Measurements from ENCODE around the gene TMPRSS11E.
"Not testable (repeated sequence)": the region's sequence is repeated elsewhere in the genome, so short reads cannot be mapped to it uniquely, and the experiment has no call there.

The TMPRSS11E gene, protein sequence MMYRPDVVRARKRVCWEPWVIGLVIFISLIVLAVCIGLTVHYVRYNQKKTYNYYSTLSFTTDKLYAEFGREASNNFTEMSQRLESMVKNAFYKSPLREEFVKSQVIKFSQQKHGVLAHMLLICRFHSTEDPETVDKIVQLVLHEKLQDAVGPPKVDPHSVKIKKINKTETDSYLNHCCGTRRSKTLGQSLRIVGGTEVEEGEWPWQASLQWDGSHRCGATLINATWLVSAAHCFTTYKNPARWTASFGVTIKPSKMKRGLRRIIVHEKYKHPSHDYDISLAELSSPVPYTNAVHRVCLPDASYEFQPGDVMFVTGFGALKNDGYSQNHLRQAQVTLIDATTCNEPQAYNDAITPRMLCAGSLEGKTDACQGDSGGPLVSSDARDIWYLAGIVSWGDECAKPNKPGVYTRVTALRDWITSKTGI

DNA sequence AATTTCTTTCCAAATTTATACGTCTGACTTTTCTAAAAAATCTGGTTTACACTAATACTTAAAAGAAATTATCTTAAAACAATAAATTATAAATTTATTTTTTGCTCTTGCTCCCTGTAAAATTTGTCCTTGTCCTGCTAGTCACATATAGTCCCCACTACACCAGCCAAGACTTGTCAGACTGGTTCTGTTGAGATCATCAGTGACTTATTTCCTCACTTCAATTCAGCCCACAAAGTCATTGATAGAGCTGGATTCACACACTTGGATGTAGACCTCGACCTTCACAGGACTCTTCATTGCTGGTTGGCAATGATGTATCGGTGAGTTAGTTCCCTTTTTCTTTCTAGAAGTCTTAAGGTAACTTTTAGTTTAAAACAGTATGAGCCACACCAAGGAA is at the start of gene TMPRSS11E:
TSS of gene TMPRSS11E (plus strand) at position 263 of the 400 bp plus-strand sequence. CDS start at position 313, 50 bp downstream.
- DNase-seq (ENCODE audit: low read depth): no peak

DNA sequence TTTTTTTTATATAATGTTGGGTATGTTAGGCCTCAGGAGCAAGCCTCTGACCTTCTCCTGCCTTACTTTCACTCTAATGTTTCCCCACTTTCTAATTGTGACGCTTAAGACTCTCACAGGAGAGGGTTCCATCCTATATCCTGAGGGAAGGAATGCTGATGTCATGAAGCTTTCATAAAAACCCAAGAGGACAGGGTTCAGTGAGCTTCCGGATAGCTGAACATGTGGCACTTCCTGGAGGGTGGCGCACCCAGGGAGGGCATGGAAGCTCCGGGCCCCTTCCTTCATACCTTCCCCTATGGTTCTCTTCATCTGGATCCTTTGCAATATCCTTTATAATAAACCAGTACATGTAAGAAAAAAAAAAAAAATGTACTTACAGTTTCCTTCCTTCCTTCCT is 48.0 kb upstream of the TMPRSS11E start:
- no peak for DNase-seq (ENCODE audit: low read depth)

DNA sequence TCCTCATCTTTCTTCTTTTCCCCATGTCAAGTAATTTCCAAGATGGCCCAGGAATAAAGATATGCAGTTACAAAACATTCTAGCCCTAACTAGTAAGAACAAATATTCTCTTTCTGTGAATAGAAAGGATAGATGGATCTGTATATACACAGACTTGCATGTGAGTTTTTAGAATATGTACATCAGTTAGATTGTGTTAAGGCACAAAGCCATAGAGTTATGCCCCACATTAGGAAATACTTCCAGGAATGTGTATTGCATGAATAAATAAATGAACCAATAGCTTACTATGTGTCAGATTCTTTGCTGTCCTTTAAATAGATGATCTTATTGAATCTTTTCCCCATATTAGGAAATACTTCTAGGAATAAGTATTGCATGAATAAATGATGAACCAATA is 46.0 kb upstream of the TMPRSS11E start:
- peak; percentile 32 for DNase-seq (ENCODE audit: low read depth)

DNA sequence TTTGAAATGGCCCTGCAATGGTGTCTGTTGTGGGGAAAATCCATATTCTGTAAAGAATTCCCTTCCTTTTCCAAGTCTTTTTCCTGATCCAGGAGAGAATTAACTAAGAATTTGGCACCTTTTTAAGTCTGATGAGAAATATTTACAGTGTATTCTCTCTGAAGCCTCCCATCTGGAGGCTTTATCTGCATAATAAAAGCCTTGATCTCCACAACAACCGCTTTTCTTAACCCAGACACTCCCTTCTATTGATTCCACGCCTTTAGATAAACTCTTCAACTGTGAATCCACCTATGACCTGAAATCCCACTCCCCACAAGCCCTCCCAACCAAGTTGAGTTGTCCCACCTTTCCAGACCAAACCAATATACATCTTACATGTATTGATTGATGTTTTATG is 43.1 kb upstream of the TMPRSS11E start:
- no peak for DNase-seq (ENCODE audit: low read depth)

DNA sequence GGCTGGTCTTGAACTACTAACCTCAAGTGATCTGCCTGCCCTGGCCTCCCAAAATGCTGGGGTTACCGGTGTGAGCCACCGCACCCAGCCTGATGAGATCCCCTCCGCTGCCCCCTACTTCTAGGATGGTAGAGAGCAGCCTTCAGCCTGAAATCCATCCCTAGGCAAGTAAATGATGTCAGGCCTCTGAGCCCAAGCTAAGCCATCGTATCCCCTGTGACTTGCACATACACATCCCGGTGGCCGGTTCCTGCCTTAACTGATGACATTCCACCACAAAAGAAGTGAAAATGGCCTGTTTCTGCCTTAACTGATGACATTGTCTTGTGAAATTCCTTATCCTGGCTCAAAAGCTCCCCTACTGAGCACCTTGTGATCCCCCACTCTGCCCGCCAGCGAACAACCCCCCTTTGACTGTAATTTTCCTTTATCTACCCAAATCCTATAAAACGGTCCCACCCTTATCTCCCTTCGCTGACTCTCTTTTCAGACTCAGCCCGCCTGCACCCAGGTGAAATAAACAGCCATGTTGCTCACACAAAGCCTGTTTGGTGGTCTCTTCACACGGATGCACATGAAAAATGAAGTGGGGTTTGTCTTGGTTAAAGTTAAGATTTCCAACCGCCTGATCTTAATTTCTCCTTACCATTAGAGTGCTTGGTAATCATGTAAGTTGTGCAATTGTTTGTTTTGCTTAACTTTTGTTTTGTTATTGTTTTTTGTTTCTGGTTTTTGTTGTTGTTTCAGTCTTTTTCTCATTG is 41.4 kb upstream of the TMPRSS11E start:
- not testable (repeated sequence) for DNase-seq (ENCODE audit: low read depth)

DNA sequence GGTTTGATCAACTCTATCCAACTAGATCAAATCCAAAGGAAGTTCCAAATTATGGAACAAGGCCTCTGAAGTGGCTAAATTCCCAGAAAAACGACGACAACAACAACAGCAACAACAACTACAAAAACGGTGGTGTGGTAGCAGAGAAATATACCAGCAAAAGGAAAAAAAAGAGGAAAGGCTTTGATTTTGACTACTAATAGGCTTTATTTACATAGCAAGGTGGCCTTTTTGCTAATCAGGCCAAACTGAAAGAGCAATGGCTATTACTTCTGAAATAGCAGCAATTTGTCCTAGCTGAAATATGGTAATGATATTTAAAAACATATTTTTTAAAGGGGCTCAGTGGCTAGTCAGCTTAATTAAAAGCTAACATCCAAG is 40.8 kb upstream of the TMPRSS11E start:
- no peak for DNase-seq (ENCODE audit: low read depth)

DNA sequence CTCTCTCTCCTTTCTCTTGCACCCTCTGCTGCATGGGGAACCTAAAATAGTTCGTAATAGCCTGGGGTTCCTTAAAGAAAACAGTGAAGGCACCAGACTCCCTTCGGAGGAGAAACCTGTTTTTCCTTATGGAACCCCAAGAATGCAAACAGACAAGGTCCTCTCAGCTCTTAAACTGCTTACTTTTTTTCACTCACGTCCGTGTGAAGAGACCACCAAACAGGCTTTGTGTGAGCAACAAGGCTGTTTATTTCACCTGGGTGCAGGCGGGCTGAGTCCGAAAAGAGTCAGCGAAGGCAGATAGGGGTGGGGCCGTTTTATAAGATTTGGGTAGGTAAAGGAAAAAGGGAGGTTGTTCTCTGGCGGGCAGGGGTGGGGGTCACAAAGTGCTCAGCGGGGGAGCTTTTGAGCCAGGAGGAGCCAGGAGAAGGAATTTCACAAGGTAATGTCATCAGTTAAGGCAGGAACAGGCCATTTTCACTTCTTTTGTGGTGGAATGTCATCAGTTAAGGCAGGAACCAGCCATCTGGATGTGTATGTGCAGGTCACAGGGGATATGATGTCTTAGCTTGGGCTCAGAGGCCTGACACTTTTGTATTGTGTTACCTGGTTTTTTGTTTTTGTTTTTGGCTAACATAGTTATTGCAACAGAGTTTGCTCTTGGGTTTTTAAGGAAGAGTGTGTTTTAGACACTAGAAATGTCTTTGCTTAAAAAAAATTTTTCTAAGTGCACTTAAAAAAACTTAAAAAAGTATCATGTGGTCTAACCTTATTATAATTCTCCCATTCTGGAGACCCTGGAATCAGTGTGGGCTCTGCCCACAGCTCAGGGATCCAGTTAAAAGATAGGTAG is 40.0 kb upstream of the TMPRSS11E start:
- not testable (repeated sequence) for DNase-seq (ENCODE audit: low read depth)

DNA sequence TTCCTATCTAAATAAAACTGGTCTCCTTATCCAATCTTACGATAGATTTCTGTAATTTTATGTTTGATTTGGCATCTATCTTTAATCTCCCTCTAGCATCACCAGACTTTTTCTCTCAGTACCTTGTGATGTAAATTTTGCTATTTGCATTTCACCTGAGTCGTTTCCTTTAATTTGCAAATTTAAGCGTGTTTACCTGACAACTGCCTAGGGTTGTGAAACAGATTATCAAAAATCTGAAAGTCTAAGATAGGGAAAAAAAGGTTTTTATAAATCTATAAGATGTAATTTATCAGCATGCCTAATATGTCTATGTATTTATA is 39.4 kb upstream of the TMPRSS11E start:
- DNase-seq (ENCODE audit: low read depth): no peak

DNA sequence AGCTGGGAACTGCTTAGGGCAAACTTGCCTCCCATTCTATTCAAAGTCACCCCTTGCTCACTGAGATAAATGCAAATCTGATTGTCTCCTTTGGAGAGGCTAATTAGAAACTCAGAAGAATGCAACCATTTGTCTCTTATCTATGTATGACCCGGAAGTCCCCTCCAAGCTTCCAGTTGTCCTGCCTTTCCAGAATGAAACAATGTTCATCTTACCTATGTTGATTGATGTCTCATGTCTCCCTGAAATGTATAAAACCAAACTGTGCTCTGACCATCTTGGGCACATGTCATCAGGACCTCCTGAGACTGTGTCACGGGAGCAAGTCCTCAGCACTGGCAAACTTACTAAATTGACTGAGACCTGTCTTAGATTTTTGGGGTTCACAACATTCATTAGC is 37.1 kb upstream of the TMPRSS11E start:
- DNase-seq (ENCODE audit: low read depth): no peak

DNA sequence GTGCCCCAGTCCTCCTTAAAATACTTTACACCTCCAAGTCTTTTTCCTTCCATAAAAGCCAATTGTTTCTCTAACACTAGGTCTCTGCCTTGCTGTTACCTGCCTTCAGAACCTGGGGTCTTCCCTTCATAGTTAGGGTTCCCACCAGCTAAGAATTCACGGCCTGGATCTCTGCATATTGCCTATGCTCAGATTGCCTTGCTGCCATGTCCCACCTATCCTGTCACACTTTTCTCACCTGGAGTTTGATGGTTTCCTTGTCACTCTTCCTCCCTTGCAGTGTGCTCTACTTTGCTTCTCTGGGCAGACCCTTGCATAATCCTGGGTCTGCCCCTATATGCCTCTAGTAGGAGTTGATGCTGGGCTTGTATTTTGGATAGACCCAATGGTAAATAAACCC is 36.6 kb upstream of the TMPRSS11E start:
- DNase-seq (ENCODE audit: low read depth): no peak

DNA sequence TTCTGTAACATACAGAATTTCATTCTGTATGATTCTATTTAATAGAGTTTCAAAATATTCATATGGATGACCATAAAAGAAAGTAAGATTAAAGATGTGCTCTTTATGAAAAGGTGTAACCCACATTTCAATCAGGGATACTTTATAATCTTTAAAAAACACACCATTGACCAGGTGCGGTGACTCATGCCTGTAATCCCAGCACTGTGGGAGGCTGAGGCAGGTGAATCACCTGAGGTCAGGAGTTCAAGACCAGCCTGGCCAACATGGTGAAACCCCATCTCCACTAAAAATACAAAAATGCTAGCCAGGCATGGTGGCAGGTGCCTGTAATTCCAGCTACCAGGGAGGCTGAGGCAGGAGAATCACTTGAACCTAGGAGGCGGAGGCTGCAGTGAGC is 35.2 kb upstream of the TMPRSS11E start:
- not testable (repeated sequence) for DNase-seq (ENCODE audit: low read depth)

DNA sequence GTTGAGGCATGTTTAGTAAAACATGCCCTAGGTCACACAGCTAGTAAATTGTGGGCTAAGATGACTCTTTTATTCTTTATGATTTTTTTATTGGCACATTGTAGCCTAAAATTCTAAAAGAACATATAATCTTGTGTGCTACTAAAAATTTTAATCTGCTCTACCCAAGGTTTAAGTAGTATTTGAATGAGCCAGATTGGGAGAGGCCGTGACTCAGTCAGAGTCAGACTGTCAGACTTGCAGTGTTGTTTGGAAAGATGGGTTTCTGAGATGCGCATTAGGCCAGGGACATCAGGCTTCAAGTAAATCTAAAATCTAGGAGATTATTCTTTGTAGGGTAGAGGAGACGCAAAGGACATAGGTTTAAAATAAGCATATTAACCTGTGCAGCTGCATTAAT is 30.7 kb upstream of the TMPRSS11E start:
- no peak for DNase-seq (ENCODE audit: low read depth)

DNA sequence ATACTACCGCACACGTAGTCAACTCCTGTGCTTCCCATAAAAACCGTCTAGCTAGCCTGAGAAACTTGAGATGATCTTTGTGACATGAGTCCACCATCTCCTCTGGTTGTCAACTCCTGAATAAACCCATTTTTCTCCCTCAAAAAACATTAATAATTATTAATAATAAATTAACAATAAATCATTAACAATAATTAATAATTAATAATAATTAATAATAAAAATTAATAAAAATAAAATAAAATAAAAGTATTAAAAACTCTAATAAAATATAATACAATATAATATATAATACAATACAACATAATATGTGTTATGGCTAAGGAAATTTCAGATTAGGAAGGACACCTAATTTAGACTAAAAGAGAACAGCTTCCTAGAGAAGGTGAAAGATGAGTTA is 20.7 kb upstream of the TMPRSS11E start:
- DNase-seq (ENCODE audit: low read depth): no peak

DNA sequence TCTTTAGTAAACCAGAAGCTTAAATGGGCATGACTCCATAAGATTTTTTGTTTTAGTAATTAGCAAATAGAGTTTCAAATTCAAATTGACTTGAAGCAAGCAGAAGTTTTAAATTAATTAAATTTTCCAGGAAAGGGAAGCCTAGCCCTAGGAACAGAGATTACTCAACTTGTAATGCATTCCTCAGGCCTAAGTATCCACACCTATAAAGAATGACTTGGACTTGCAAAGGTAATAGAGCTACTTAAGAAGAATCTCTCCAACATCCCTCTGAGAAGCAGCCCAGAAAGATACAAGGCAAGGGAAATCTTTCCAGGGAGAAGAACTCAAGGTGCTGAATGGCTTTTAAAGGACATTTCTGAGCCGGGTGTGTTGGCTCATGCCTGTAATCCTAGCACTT is 16.9 kb upstream of the TMPRSS11E start:
- DNase-seq (ENCODE audit: low read depth): no peak

DNA sequence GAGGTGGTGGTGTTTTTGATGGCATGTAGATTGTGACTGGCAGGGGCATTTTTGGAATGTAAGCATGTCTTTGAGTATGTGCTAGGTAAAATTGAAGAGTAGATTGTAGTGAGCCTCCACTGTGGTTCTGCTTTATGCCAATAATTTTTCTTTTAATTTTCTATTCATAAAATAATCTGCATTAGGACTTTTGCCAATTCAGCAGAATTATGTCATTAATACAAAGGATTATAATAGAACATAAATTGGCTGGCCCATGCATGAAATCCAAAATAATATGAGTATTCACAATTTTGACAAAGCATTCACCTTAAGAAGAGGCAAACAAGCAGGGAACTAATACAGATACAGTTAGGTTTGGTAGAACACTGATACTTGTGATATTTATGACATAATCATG is 14.9 kb upstream of the TMPRSS11E start:
- DNase-seq (ENCODE audit: low read depth): no peak

DNA sequence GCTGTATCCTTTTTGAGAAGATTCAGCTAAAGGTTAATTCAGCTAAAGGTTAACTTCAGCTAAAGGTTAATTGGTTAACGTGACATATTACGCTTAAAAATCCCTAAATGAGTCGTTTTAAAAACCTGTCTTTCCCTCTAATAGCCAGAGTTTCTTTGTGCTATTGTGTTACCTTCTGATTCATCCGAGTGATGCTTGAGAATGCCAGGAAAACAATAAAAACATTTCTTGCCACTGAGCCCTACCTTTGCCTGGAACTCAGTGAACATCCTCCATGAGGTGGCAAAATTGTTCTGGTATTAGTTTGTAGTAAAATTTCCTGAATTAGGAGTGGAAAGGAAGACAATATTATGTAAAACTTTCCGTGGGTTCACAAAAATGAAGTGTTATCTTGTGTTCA is 13.7 kb upstream of the TMPRSS11E start:
- no peak for DNase-seq (ENCODE audit: low read depth)

DNA sequence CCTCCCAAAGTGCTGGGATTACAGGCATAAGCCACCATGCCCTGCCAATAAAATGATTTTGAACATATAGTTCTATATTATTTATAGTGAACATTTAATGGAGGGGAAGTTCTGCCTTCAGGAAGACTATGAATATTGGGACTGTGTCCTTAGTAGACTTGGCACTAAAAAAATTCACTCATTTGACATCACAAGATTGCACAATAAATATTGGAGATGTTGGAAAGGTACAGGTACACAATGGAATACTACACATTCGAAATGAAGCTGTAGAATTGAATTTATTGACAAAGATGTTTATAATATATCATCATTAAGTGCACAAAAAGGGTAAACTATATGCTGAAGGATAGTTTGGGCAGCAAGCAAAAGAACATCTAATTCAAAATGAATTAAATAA is 13.0 kb upstream of the TMPRSS11E start:
- DNase-seq (ENCODE audit: low read depth): no peak

DNA sequence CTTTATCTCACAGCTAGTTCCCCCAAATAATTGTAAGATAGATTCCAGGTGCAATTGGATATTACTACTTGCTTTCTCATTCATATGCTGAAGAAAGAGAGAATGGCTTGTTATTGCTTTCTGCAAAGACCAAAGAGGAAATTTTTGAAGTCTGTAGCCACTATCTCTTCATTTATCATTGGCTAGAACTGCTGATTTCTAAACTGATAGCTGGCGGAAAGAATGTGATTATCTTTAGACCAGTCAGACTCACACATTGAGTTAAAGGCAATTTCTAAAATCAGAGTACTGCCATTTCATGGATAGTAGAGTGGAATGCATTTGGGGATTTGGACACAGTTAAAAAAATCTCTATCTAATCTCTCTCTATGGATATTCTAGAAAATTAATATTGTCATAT is 12.4 kb upstream of the TMPRSS11E start:
- no peak for DNase-seq (ENCODE audit: low read depth)

DNA sequence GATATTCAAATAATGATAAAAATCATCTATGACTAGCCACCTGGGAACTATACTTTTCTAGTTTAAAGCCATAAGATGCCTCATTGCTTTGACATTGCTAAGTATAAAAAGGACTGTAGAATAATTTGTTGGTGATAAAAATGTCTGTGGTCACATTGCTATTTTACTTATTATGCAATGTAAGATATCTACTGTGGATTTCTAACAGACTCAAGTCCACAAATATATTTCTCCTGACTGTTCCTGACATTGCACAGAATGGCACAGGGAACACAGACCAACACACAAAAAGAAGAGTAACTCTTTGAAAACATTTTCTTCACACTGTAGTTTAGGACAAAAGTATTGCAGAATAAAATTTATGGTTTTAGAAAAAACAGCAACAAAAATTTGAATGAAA is 2.2 kb upstream of the TMPRSS11E start:
- no peak for DNase-seq (ENCODE audit: low read depth)

DNA sequence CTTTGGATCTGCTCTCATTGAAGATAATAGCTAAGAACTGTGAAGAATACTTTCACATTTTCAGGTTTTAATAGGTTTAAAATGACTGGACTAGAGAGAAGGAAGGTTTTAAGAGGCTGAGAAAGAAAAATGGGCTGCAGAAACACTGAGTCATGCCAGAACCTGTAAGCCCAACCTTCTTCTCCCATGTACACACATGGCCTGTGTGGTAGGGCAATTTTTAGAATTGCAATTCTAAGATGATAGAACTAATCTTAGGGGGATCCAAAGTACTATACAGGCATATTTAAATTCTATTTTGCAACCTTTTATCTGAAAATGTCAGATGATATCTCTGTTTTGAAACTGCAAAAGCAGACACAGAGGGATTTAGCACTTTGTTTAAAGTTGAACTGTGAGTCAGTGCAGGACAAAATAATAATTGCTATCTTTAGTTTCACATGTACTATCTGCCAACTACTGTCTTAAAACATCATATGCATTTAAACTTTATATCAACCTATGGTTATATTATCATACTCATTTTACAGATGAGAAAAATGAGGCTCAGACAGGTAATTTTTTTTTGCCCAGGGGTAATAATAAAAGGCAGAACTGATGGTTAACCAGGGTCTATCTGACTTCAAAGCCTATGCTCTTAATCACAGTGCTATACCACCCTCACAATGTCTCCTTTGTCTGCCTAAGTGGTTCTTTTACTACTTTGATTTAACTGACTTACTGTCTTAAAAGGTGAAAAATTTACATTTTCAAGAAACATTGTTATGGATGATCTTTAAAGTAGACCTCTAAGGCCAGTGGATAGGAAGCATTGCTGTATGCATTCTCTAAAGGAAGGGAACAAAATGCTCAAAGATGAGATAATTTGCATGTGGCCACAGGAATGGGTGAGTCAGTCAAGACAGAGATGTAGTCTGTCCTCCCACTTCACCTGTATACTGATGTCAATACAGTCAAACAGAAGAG is 4.3 kb downstream of the TMPRSS11E start:
- DNase-seq (ENCODE audit: low read depth): no peak

DNA sequence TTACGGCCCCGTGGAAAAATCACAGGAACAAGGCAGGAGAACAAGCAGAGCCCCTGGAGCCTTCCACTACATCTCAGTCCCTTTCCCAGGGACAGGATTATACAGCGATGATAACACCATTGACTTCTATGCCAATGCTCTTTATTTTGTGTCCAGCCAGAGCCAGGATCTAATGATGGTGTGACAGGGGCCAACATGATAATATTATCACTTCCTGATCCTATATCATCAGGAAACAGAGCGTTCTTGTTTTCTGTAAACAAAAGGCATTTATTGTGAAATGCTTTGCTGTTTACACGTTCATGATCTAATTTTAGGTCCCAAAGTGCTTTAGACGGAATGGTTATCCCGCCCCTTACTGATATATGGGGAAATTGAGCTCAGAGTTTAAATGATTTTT is 12.8 kb downstream of the TMPRSS11E start:
- no peak for DNase-seq (ENCODE audit: low read depth)

DNA sequence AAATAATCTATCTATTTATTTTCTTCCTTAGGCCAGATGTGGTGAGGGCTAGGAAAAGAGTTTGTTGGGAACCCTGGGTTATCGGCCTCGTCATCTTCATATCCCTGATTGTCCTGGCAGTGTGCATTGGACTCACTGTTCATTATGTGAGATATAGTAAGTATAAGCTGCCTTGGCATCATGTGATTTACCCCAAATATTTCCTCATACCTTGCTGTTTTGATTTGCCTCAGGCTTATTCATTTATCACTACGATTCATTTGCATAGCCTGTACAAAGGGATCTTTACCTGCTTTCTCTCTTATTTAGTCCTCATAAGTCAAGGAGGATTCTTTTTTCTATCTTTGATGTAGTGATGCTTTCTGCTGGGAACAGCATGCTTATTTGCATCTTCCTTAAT is 14.5 kb downstream of the TMPRSS11E start:
- no peak for DNase-seq (ENCODE audit: low read depth)

All from EH (cell line).